Measurements from ENCODE around the gene NLGN4Y. TPM values are rescaled to one million over a fixed set of nuclear protein-coding genes. Genes with fewer than 3 reads are reported as not detected.
"Not testable (repeated sequence)": the region's sequence is repeated elsewhere in the genome, so short reads cannot be mapped to it uniquely, and the experiment has no call there.

NLGN4Y gene
- total RNA-seq, 1 experiment from 2014 or later = 2.1 TPM

DNA sequence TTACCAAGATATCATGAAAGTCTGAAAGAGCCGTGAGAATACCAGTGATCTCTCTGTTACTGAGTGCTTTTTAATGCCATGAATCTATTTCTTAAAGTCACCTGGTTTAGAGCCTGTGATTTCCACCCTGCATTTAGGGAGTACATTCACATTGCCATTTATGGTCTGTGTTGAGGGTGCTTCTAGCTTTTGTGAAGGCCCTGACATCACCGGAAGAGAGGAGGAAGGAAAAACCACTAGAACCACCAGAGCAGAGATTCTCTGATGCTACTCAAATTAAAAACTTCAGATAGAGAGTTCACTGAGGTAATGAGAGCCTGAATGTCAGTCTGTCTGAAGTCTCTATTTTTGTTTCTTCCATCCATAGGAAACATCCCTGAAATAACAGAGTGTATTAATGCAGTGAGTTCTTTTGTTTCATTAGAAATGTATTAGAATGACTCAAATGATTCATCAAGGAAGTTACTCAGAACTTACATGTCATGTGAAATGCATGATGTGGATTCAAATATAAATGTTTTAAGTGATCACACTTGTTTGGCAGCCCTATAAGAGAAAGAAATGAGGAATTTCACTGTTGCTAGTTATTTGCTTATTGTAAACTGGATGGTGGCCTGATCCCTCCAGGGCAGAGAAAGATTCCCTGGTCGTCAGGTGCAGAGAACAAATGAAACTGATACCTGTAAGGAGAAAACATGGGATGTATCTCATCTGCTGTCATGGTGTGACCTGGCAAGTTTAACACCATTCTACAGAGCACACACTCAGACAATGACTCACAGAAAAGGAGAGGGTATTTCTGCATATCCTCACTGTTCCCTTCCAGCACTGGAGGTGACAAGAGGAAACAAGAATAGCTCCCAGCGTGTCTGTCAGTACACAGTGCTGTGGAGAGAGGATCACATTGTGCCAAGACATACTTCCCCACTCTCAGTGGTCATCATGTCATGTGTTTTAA is 310.1 kb downstream of the NLGN4Y start:
- peak; percentile 83 for DNase-seq (ENCODE audit: low read depth)

DNA sequence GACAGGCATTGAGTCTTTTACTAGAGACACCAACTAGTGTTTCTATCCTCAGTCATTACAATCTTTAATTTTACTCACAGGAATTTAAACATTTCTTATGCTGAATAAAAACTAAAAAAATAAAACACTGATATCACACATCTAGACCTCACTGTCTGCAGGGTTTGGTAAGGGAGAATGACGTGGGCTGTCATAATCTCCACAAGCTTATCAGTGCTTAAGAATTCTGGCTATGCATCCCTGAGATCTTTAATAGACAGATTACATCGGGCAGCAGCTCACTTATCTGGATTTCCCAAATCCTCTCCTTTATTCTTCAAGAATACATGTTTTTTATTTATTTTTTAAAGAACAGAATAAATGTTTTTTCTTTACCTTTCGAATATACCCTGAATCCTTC is 313.1 kb downstream of the NLGN4Y start:
- no peak for DNase-seq (ENCODE audit: low read depth)

DNA sequence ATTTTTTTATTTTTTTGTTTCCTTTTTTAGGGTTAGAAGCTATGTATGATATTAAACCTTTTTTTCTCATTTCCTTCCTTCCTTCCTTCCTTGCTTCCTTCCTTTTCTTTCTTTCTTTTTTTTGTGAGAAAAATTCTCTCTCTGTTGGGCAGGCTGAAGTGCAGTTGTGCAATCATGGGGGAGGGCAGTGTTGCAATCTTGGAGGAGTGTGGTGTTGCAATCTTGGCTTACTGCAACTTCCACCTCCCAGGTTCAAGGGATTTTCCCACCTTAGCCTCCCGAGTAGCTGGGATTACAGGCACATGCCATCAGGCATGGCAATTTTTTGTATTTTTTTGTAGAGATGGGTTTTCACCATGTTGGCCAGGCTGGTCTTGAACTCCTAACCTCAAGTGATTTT is 326.4 kb downstream of the NLGN4Y start:
- DNase-seq (ENCODE audit: low read depth) = no peak

DNA sequence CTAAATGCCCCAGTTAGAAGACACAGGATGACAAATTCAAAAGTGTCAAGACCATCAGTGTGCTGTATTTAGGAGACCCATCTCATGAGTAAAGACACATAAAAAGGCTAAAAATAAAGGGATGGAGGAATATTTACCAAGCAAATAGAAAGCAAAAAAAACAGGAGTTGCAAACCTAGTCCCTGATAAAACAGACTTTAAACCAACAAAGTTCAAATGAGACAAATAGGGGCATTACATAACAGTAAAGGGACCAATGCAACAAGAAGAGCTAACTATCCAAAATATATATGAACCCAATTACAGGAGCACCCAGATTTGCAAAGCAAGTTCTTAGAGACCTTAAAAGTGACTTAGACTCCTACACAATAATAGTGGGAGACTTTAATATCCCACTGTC is 336.1 kb downstream of the NLGN4Y start:
- no peak for DNase-seq (ENCODE audit: low read depth)

DNA sequence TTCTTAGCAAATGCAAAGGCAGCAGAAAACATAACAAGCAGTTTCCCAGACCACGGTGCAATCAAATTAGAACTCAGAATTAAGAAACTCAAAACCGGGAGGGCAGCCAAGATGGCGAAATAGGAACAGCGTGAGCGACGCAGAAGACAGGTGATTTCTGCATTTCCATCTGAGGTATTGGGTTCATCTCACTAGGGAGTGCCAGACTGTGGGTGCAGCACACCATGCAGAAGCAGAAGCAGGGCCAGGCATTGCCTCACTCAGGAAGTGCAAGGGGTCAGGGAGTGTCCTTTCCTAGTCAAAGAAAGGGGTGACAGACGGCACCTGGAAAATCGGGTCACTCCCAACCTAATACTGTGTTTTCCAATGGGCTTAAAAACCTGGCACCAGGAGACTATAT is 336.7 kb downstream of the NLGN4Y start:
- not testable (repeated sequence) for DNase-seq (ENCODE audit: low read depth)

DNA sequence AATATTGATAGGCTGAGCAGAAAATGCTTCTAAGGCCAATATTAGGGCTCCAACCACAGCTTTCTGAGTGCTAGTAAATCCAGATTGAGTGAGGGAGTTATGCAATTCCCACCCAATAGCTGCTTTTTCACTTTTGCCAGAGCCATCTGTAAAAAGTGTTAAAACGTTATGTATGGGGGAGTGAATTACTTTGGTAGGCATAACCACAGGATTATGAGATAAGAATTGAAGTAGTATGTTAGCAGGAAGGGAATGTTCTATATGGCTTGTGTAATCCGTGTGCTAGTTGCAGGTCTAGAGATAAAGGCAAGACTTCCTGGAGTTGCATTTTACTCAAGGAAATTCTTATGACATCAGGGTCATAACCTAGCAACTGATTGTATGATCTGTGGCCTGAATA is 347.6 kb downstream of the NLGN4Y start:
- DNase-seq (ENCODE audit: low read depth) = no peak

Measured in HT1080 (cell line).